HPDE6-E6E7 (cell line): Measurements from ENCODE around the gene ZNF292.
"Not testable (repeated sequence)": the region's sequence is repeated elsewhere in the genome, so short reads cannot be mapped to it uniquely, and the experiment has no call there.

Experiments used
- DNase-seq: peaks from one replicate; pipeline ENCODE4 v3.0.0; 2011; ENCODE audit warnings: missing footprints; ENCODE audit errors: extremely low spot score

ZNF292 gene

GRCh38 chr6:87274660-87275274, 119.4 kb downstream of the ZNF292 start:
- no peak for DNase-seq

GRCh38 chr6:87276624-87277023, 121.3 kb downstream of the ZNF292 start:
- DNase-seq = no peak

GRCh38 chr6:87277123-87277522, 121.8 kb downstream of the ZNF292 start:
- DNase-seq = no peak

GRCh38 chr6:87279196-87279595, 123.8 kb downstream of the ZNF292 start:
- no peak for DNase-seq

- no peak for DNase-seq
Measured at GRCh38 chr6:87281426-87281825, 126.1 kb downstream of the ZNF292 start.

GRCh38 chr6:87282743-87283142, 127.4 kb downstream of the ZNF292 start:
- no peak for DNase-seq

GRCh38 chr6:87283461-87283860, 128.1 kb downstream of the ZNF292 start:
- DNase-seq = no peak

GRCh38 chr6:87287251-87287650, 131.9 kb downstream of the ZNF292 start:
- DNase-seq = no peak

- no peak for DNase-seq
Measured at GRCh38 chr6:87289571-87289970, 134.2 kb downstream of the ZNF292 start.

- no peak for DNase-seq
Measured at GRCh38 chr6:87291883-87292282, 136.5 kb downstream of the ZNF292 start.

GRCh38 chr6:87293526-87293925, 138.2 kb downstream of the ZNF292 start:
- DNase-seq = peak; percentile 28

GRCh38 chr6:87297119-87297518, 141.8 kb downstream of the ZNF292 start:
- DNase-seq = no peak

- not testable (repeated sequence) for DNase-seq
Measured at GRCh38 chr6:87301277-87301676, 145.9 kb downstream of the ZNF292 start.

- no peak for DNase-seq
Measured at GRCh38 chr6:87308970-87309369, 153.6 kb downstream of the ZNF292 start.

GRCh38 chr6:87312860-87313259, 157.5 kb downstream of the ZNF292 start:
- DNase-seq = no peak
